Left lobe of liver (tissue), 2 donors: Measurements from ENCODE around the gene KCNK3. TPM values are rescaled to one million over a fixed set of nuclear protein-coding genes. Genes with fewer than 3 reads are reported as not detected.
"Not testable (repeated sequence)": the region's sequence is repeated elsewhere in the genome, so short reads cannot be mapped to it uniquely, and the experiment has no call there.

ENCODE experiments used
- ATAC-seq: fragments of 200-7000 bp; cut with Tn5 transposase; one replicate; pipeline ENCODE4 v1.9.1; 2020; ENCODE audit warnings: mild to moderate bottlenecking, moderate library complexity
- DNase-seq: peaks from one replicate; pipeline ENCODE4 v3.0.0-alpha.2; 2020; ENCODE audit warnings: low spot score
- total RNA-seq: library from RNA; stranded (reverse); gene quantifications from one replicate; pipeline ENCODE4 v1.2.1, GENCODE V29; 2021
- donor health status: DM: no; HTN: no; CAD: no; lungs with moderate emphysema.
- donor health status: DM: no; HTN: yes; CAD: no.

KCNK3 gene
- total RNA-seq, 1 donor from 2014 or later: 0.43 TPM

DNA sequence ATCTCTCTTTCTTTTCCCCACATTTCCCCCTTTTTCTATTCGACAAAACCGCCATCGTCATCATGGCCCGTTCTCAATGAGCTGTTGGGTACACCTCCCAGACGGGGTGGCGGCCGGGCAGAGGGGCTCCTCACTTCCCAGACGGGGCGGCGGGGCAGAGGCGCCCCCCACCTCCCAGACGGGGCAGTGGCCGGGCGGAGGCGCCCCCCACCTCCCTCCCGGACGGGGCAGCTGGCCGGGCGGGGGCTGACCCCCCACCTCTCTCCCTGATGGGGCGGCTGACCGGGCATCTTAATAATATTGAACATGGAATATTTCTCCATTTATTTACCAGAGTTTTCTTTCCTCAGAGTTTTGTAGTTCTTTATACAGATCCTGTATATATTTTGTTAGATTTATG is 27.2 kb upstream of the KCNK3 start:
- ATAC-seq, DNase-seq: not testable (repeated sequence)

DNA sequence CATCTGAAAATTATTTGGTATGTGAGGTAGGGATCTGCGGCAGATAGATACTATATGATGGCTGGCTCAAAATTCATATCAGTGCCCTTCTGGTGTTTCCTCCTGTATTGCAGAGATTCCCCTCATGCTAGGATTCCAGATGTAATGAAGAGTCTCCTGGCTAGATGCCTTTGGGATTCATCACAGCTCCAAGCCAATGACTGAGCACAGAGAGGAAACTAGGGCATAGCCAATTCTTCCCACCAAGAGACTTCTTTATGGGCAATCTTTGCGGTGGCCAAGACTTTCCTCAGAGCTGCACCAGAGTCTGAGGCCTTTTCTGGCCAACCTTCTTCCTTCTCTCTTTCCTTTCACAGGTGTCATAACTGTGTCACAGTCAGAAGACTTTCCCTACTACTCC is 25.9 kb upstream of the KCNK3 start:
- DNase-seq (no peak), ATAC-seq (no peak)

DNA sequence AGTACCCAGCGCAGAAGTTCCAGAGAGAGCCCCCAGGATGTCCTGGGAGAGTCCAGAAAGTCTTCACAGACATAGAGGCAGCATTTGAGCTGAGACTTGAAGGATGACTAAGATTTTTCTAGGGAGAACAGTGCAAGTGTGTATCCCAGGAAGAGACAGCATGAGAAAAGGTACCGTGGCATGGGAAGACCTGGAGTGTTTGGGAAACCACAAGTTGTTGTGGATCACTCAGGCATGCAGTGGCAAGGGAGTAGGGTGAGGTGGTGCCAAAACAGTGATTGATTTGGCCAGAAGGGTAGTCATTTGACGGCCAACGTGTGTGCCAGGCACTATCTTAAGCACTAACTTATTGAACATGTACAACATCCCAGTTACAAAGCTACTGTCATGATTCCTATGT is 24.5 kb upstream of the KCNK3 start:
- ATAC-seq (no peak), DNase-seq (no peak)

DNA sequence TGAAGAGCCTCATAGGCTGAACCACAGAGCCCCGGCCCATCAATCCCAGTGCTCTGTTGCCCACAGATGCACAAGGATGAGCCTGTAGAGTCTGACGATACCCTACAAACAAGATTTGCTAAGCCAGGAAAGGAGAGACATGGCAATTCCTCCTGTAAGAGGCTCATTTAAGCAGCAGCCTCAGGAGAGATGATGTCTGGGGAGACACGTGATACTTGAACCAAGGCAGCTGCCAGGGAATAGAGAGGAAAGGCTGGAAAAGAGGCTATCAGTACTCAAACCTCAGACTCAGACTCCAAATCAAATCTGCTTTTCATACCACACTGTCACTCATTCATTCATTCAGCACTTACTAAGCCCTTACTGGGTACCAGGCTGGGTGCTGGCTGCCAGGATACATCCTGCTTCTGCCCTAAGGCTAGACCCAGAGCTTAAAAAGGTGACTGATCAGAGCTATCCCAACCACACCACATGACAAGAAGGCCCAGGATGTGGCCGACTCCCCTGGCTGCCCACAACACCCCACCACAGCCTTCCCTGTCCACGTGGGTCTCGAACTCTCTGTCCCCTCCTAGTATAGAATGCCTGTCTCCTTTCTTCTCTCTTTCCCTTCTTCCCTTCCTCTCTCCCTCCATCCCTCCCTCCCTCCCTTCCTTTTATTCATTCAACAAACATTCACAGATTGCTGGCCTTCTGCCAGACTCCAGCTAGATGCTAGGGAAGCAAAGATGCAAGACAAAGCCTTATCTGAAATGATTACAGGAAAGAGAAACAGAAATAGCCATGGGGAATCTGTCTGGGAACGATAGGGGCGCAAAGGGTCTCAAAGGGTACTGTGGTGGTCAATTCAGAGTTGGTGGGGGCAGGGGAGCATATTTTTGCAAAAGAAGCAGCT is 23.4 kb upstream of the KCNK3 start:
- ATAC-seq: no peak

DNA sequence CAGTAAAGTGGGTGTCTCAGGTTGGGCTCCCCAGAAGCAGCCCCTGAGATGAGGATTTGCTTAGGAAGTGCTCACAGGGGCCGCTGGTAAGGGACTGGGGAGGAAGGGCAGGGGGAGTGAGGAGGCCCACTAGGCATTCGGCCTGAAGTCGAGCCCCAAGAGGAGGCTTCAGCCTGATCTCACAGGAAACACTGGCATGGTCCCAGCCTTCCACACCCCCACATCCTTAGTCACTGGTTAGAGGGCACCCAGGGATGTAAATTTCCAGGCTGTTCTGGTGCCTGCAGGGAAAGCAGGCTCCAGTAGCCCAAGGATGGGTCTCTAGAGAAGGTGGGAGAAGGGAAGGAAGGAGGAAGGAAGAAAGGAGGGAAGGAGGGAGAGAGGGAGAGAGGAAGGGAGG is 22.4 kb upstream of the KCNK3 start:
- ATAC-seq (no peak), DNase-seq (no peak)

More for the DNA sequence above, 23.4 kb upstream of the KCNK3 start:
- DNase-seq: no peak

DNA sequence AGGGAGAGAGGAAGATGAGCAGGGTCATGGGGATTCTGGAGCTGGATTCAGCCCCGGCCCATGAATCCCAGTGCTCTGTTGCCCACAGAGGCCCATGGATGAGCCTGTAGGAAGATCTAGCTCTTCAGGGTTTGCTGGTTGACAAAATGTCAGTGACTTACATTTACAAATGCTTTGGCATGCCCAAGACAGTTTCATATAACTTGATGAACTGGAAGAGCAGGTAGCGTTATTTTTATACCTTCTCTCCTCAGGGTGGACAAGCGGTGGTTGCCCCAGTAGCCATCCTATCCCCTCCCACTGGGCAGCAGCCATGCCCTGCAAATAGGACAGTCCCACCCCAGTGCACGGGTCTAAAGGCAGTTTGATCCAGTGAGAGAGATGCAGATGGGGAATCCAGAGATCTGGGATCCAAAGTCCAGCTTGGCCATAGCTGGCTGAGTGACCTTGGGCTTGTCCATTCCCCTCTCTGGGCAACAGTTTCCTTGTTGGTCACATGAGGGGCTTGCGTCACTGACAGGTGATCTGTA is 21.5 kb upstream of the KCNK3 start:
- ATAC-seq: no peak
- DNase-seq: no peak

DNA sequence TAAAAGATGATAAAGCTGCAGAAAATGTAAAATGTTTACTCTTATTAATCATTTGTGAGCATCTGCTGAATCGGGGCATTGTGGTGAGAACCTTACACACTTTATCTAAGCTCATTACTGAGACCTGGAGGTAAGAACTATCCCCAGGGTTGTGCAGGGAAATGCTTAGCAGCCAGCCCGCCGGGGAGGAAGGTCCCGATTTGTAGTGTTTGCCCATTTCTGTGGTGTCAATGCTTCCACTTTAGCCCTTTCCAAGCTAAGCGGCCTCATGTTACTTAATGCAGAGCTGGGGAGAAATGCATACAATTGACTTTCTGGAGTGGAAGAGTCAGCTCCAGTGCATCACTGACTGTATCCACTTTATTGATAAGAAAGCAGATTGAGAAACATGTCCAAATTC is 20.8 kb upstream of the KCNK3 start:
- ATAC-seq: no peak
- DNase-seq: no peak

DNA sequence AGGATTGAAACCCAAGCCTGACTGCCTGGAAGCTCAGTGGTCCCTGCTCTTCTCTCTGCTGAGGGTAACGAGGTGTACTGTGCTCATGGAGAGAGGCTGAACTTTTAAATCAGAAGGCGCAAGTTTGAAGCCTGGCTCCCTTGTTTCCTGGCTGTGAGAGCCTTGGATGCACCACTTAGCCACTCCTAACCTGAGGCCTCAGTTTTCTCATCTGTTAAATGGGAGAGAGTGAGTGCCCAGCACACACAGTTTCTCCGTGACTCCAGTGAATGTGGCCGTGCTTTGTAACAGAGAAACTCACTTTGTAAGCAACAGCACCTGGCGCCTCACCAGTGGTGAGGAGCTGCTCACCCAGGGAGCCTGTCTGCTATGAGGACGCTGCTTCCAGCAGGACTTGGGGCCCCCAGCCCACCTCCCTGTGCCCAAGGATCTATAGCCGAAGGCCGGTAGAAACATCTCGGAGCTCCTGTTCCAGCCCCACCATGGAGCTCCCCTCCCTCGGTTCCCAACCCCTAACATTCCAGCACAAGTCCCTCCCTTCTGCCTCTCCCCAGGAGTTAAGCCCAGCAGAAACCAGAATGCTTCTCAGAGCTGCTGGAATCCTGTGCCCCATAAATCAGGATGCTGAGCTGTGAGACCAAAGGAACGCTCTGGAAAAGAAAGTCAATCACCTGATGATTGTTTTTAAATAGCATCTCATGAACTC is 20.3 kb upstream of the KCNK3 start:
- ATAC-seq (no peak), DNase-seq (no peak)

DNA sequence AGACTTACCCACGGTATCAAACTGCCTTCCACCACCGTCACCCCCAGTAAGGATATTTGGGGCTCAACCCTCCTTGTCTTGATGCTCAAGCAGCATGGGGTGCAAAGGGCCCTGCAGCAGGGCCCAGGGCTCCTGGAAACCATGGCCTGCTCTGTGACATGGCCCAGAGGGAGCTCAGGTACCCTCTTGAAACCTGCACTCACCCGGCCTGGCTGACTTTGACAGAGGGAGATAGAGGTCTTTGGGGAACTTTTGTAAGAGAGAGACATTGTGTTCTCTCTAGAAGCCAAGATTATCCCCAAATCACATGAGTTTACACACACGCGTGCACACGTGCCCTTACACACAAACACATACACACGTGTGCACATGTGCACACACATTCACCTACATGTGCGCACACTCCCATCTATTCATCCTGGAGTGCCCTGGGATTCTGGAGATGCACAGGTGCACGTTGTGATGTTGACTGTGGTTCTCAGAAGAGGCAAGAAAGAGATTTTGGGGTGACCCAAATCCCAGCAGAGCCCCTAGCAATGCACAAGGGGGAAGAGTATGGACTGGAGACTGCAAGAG is 19.6 kb upstream of the KCNK3 start:
- no peak for ATAC-seq
- DNase-seq: no peak

DNA sequence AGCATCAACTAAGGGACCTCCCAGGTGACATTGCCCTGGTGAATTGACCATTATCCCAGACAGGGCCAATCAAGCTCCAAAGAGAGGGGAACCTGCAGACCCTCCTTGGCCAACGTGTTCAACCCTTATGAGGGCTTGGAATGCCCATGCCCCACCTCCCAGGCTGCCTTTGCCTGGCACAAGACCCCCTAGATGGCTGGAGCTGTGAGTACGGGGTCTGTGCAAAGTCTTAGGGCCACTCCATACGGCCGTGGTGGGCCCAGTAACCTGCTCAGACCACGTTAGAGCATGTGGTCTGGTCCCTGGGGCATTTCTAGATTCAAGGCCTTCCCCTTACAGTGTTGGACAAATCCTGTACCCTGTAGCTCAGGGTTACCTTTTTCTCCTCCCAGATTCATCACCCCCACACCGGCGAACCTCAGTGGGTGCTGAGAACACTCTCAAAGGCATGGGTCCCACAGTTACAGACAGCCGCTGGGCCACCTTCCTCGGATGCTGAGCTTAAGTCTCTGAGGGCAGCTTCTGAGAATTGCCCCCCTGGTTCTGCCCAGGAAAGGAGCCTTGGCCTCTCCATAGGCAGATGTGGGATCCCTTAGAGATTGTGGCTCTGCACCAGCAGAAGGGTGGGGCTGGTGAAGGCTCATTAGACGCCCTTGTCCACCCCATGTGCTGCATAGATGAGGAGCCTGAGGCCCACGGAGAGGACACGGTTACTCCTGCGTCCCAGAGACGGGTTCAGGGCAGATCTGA is 18.3 kb upstream of the KCNK3 start:
- DNase-seq: no peak
- no peak for ATAC-seq

DNA sequence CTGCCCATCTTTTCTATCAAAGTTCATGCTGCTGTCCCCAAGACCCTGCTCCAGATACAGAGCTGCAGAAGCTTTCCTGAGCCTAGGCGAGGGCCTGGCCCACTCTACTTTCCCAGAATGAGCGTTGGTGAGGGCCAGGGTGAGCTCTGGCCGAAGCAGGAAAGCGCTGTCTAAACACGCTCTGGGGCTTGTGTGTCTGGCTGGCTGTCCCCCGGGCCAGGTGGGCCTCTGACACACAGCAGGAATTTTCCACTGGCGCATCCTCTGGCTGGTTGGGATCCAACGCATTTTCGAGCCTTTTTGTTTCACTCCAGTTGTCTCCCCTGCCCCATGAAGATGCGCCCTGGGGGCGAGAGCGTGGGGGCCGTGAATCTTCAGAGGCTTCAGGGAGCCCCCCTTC is 17.8 kb upstream of the KCNK3 start:
- DNase-seq: no peak
- no peak for ATAC-seq

DNA sequence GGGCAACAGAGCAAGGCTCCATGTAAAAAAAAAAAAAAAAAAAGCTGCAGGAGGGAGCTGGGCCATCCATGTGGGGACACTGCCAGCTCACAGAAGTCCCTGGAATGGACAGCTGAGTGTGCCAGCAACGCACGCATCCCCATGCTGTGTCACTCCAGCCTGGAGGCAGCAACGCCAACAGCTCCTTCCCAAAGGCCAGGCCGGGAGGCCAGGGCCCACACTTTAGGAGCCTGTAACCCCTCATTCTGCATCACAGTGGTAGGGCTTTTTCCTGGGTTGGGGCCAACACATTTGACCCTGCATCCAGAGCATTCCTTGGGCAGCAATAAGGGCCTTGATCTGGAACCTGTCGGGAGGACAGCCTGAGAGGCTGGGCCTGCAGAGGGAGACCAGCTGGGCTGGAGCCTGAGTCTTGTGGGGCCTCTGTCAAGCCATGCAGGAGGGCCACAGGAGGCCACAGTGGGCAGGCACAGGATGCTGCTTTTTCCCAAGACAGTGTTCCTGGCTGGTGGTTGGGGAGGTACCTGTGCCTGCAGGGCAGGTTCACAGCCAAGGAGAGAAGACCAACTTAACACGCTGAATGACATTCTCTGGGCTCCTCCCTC is 16.8 kb upstream of the KCNK3 start:
- no peak for DNase-seq
- ATAC-seq: no peak

DNA sequence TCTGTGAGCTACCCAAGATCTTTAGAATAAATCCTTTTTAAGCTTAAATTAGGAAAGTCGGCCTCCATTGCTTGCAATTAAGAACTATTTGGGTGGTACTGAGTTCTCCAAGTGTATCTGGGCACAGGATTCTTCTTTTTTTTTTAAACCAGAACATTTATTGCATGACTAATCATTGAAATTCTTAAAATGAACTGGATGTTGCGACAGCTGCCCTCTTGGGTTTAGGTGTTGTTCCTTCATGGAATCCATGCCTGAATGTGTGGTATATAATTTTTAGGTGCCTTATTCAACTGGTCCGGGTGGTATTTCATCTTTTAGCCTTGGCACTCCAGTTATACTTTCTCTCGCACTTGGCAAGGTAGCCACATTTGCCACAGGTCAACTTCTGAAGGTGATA is 14.5 kb upstream of the KCNK3 start:
- ATAC-seq: no peak

DNA sequence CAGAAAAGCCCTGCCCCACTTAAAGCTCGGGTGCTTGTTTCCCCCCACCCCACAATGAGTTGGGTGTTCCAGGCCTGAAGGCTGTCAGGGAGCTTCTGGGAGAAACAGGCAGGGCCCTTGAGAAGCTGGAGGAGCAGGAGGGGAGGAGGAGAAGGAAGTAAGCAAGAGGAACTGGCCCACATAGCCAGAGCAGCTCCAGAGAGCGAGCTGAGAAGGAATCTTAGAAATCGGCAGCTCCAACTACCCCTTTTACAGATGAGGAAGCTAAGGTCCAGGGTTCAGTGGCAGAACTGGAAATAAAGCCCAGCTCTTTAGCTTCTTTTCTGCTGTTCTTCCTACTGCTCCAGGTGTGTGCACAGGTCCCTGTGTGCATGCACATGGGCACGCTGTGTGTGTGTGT is 12.7 kb upstream of the KCNK3 start:
- DNase-seq (no peak), ATAC-seq (peak; percentile 31)

More for the DNA sequence above, 14.5 kb upstream of the KCNK3 start:
- no peak for DNase-seq

DNA sequence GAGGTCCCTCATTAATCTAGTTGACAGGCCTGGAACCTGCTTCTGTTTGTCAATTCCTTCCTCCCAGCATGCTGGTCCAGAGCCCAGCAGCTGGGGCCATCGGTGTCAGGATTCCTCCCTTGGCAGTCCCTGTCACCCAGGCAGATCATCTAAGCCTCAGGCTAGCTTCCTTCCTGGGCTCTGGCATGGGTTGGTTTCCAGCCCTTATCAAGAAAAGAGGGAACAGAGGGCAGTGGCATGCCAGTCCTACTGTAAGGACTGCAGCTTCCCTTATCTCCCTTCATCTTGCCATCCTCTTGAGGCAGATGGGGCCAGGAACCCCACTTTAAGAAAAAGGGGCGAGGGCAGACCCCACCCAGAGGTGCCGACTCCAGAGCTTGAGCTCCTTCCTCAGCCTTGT is 10.9 kb upstream of the KCNK3 start:
- no peak for DNase-seq
- no peak for ATAC-seq

DNA sequence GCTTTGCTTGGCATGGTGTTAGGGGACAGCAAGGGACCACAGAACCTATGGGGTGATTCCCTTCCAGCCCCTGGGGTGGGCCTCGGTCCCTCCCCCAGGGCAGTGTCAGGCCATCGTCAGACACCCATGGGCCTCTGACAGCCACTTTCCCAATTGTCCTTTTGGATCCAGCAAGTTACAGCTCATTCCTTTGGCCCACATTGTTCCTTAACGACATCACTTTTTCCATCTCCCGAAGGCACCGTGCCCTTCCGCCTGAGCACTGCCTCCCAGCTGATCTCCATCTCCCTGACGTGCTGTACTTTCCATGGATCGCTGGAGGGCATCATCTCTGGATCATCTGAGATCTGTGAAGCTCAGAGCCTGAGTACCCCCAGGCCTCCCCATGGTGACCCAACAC is 10.4 kb upstream of the KCNK3 start:
- ATAC-seq: no peak
- DNase-seq: no peak

DNA sequence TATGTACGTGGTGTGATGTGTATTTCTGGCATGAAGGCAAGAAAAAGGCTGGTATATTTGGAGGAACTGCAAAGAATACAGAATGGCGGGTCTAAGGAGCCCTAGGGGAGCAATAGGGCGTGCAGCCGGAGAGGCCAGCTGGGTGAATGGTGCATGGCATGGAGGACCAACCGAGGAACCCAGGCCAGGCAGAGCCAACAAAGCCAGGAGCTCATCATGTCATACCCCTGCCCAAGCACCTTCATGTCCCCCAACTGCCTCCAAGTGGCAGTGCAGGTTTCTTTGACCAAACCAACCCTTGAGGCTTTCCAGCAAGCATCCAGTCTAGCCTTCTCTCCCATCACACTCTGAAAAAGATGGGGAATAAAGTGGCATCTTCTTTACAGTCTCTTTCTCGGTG is 8.9 kb upstream of the KCNK3 start:
- DNase-seq: no peak
- ATAC-seq: no peak

DNA sequence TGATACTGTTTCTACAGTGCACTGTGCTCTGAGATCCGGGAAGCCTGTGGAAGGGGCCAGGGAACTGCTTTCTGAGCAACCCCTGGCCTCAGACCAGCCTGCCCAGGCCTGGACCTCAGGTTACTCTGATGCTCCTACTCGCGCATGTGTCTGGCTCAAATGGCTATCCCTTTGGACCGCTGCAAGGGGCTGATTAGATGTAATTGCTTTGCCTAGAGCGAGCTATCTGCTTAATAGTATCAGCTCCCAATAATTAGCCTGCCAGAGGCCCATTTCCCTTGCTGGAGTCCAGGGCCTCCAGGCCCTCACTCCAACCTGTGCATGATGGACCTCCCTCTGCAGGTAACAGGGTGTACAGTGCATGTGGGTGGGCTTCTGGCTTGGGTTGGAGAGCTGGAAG is 7.2 kb upstream of the KCNK3 start:
- no peak for ATAC-seq
- no peak for DNase-seq

DNA sequence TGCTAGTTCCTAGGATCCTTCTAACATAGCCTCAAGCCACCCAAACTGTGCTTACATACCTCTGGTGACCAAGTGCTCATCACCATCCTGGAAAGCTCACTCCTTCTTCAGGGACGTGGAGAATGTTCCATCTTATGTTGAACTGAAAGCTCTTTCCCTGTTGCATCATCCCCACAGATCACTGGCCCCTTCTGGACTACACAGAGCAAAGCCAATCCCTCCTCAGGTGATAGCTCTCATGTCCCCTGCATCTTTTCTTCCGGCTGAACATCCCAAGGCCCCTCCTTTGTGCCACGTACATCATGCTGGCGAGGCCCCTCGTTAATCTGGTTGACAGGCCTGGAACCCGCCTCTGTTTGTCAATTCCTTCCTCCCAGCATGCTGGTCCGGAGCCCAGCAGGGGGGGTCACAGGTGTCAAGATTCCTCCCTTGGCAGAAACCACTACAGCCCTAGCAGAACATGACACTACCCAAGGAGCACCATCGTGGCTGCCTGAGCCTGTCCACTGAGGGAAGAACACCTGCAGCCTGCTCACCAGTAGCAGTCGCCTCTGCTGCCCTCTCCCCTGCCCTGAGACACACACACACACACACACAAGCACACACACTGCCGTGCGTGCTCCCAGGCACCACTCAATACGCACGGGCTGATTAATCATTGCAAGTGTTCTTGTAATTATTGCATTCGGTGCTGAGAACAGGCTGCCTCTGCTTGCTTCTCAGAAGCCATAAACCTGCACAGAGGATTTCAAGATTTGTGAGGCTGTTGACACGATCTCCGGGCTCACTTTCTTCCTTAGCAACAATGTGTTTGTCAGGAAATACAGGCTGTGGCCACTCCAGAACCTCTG is 6.3 kb upstream of the KCNK3 start:
- no peak for DNase-seq
- ATAC-seq: no peak

DNA sequence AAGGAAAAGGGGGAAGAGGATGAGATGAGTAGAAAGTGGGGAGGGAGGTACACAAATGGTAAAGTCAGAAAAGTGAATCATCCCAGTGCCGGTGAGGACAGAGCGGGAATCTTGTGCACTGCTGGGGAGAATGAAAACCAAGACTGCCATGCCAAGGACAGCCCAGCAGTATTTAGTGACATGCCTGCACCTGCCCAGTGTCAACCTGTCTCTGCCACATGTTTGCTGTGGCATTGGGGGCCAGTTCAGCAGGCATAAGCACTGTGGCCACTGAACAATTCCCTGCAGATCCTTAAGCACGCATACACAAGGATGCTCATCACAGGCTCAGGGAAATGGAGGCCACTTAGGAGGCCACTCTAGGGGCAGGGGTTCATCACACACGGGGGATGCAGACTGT is 5.2 kb upstream of the KCNK3 start:
- no peak for ATAC-seq
- no peak for DNase-seq
